Erythroblast (primary cell): ENCODE results near the gene NFE2L1.

ENCODE experiments used
- GATA1 ChIP-seq: IDR thresholded peaks from 2 replicates; pipeline ENCODE4 v1.6.1; 2011; ENCODE audit warnings: low read depth, mild to moderate bottlenecking, control low read depth, low read length, moderate library complexity
- POLR2A ChIP-seq: IDR thresholded peaks from 2 replicates; pipeline ENCODE4 v1.6.1; 2011; ENCODE audit warnings: mild to moderate bottlenecking, low read length

GRCh38 chr17:48038687-48039086, 9.5 kb upstream of the NFE2L1 start:
- TF ChIP-seq POLR2A (no peak), GATA1 (no peak)
